IMR-90 (cell line): Measurements from ENCODE around the gene PSMB5. TPM values are rescaled to one million over a fixed set of nuclear protein-coding genes. Genes with fewer than 3 reads are reported as not detected.

Source experiments
- ATAC-seq: fragments of 200-7000 bp; cut with Tn5 transposase; 2 replicates; pipeline ENCODE4 v1.9.1; 2020; ENCODE audit warnings: low read depth, mild to moderate bottlenecking, moderate library complexity
- BruUV-seq: library from RNA; stranded (reverse); fragments of 400-500 nt; replicated peaks from 2 replicates; lab custom pipeline; 2021; lab: Mats Ljungman, UMichigan
- CTCF ChIA-PET: fragments of 300-600 bp; formaldehyde crosslinking; extraction: SDS; loops from one replicate; lab custom pipeline; 2021; ENCODE audit warnings: antibody characterized with exemption; lab: Yijun Ruan, JAX
- POLR2A ChIA-PET: fragments of 300-600 bp; sonication (Branson Sonifier 250); formaldehyde crosslinking; loops from one replicate; lab custom pipeline; 2022; ENCODE audit warnings: antibody characterized with exemption; ENCODE audit not compliant: unreplicated experiment; lab: Charles Lee
- DNase-seq: peaks from one replicate; pipeline ENCODE4 v3.0.0; 2013
- H2AFZ ChIP-seq: replicated peaks from 2 replicates; pipeline ENCODE3; 2013; ENCODE audit warnings: low read length, mild to moderate bottlenecking; ENCODE audit not compliant: poor library complexity
- H2AK5ac ChIP-seq: 2 replicates; pipeline ENCODE4 v1.6.1; 2013; ENCODE audit warnings: low read depth, low read length, inconsistent platforms
- H2AK9ac ChIP-seq: replicated peaks from 2 replicates; pipeline ENCODE3; 2013; ENCODE audit warnings: mild to moderate bottlenecking, low read depth, low read length, moderate library complexity; ENCODE audit not compliant: poor library complexity
- H2BK120ac ChIP-seq: 2 replicates; pipeline ENCODE4 v1.6.1; 2013; ENCODE audit warnings: low read depth, low read length, inconsistent platforms
- H2BK15ac ChIP-seq: 3 replicates; pipeline ENCODE4 v1.6.1; 2013; ENCODE audit warnings: low read depth, low read length, inconsistent platforms
- H2BK20ac ChIP-seq: 2 replicates; pipeline ENCODE4 v1.6.1; 2013; ENCODE audit warnings: low read depth, mild to moderate bottlenecking, inconsistent platforms, low read length, moderate library complexity
- H2BK5ac ChIP-seq: 2 replicates; pipeline ENCODE4 v1.6.1; 2013; ENCODE audit warnings: mild to moderate bottlenecking, low read depth, low read length, inconsistent platforms; ENCODE audit not compliant: poor library complexity, severe bottlenecking
- H3K14ac ChIP-seq: replicated peaks from 2 replicates; pipeline ENCODE4 v1.6.1; 2013; ENCODE audit warnings: low read depth, low read length, inconsistent platforms
- H3K18ac ChIP-seq: 2 replicates; pipeline ENCODE4 v1.6.1; 2013; ENCODE audit warnings: low read depth, low read length, control low read depth
- H3K23ac ChIP-seq: 2 replicates; pipeline ENCODE4 v1.6.1; 2013; ENCODE audit warnings: low read depth, low read length, inconsistent platforms
- H3K27ac ChIP-seq: 2 replicates; pipeline ENCODE4 v1.5.1; 2013; ENCODE audit warnings: mild to moderate bottlenecking, control low read depth, low read length; ENCODE audit not compliant: insufficient read depth
- H3K27me3 ChIP-seq: 2 replicates; pipeline ENCODE4 v1.6.1; 2013; ENCODE audit warnings: low read length; ENCODE audit not compliant: control insufficient read depth, insufficient read depth
- H3K36me3 ChIP-seq: 2 replicates; pipeline ENCODE4 v1.6.1; 2013; ENCODE audit warnings: low read length, mixed read lengths; ENCODE audit not compliant: control insufficient read depth, insufficient read depth
- H3K4ac ChIP-seq: 2 replicates; pipeline ENCODE4 v1.6.1; 2013; ENCODE audit warnings: low read depth, low read length, inconsistent platforms
- H3K4me1 ChIP-seq: 2 replicates; pipeline ENCODE4 v1.6.1; 2013; ENCODE audit warnings: low read length, mixed read lengths; ENCODE audit not compliant: control insufficient read depth, insufficient read depth
- H3K4me2 ChIP-seq: 2 replicates; pipeline ENCODE4 v1.6.1; 2013; ENCODE audit warnings: low read depth, mild to moderate bottlenecking, control low read depth, low read length, moderate library complexity
- H3K4me3 ChIP-seq: 2 replicates; pipeline ENCODE4 v1.5.1; 2013; ENCODE audit warnings: low read depth, mild to moderate bottlenecking, control low read depth, low read length, moderate library complexity; ENCODE audit not compliant: insufficient read depth
- H3K56ac ChIP-seq: 2 replicates; pipeline ENCODE4 v1.6.1; 2013; ENCODE audit warnings: low read length, inconsistent platforms; ENCODE audit not compliant: insufficient read depth; ENCODE audit errors: extremely low read depth
- H3K79me1 ChIP-seq, 2 experiments: 2 replicates each; pipeline ENCODE4 v1.6.1; 2013; ENCODE audit warnings: low read length in 2 of 2, inconsistent platforms in 1 of 2, low read depth in 1 of 2
- H3K9ac ChIP-seq: 2 replicates; pipeline ENCODE4 v1.6.1; 2013; ENCODE audit warnings: low read depth, low read length, control low read depth
- H3K9me1 ChIP-seq: 2 replicates; pipeline ENCODE4 v1.6.1; 2013; ENCODE audit warnings: low read length, inconsistent platforms; ENCODE audit not compliant: insufficient read depth
- H3K9me3 ChIP-seq: 2 replicates; pipeline ENCODE4 v1.6.1; 2013; ENCODE audit warnings: low read length; ENCODE audit not compliant: control insufficient read depth, insufficient read depth
- H4K20me1 ChIP-seq: 2 replicates; pipeline ENCODE4 v1.6.1; 2013; ENCODE audit warnings: low read length, inconsistent platforms; ENCODE audit not compliant: insufficient read depth
- H4K5ac ChIP-seq: 2 replicates; pipeline ENCODE4 v1.6.1; 2013; ENCODE audit warnings: mild to moderate bottlenecking, low read depth, low read length, control low read depth
- H4K8ac ChIP-seq, 2 experiments: 2 replicates each; pipeline ENCODE4 v1.6.1; 2013; ENCODE audit warnings: low read depth in 2 of 2, low read length in 2 of 2, control low read depth in 1 of 2, inconsistent platforms in 1 of 2
- H4K91ac ChIP-seq: 2 replicates; pipeline ENCODE4 v1.6.1; 2013; ENCODE audit warnings: low read depth, low read length, inconsistent platforms; ENCODE audit not compliant: insufficient read depth
- CEBPB ChIP-seq: IDR thresholded peaks from 2 replicates; pipeline ENCODE4 v1.6.1; 2012; ENCODE audit warnings: low read depth, low read length, improper control_type of control experiment
- CHD1 ChIP-seq: IDR thresholded peaks from 2 replicates; pipeline ENCODE4 v1.6.1; 2012; ENCODE audit warnings: low read depth, low read length, improper control_type of control experiment
- CTCF ChIP-seq: conservative IDR thresholded peaks from 2 replicates; pipeline ENCODE4 v1.5.1; 2012; ENCODE audit warnings: mild to moderate bottlenecking, low read depth, low read length, improper control_type of control experiment
- FOS ChIP-seq: fragments of 150-350 bp; IDR thresholded peaks from 2 replicates; pipeline ENCODE4 v1.6.1; 2016; ENCODE audit warnings: low read depth, low read length
- MAFK ChIP-seq: IDR thresholded peaks from 2 replicates; pipeline ENCODE4 v1.6.1; 2012; ENCODE audit warnings: low read depth, low read length, improper control_type of control experiment
- MXI1 ChIP-seq: IDR thresholded peaks from 2 replicates; pipeline ENCODE4 v1.6.1; 2012; ENCODE audit warnings: low read depth, mild to moderate bottlenecking, low read length, moderate library complexity, borderline replicate concordance
- POLR2A ChIP-seq: IDR thresholded peaks from 2 replicates; pipeline ENCODE4 v1.6.1; 2012; ENCODE audit warnings: mild to moderate bottlenecking, low read depth, low read length
- RCOR1 ChIP-seq: IDR thresholded peaks from 2 replicates; pipeline ENCODE4 v1.6.1; 2012; ENCODE audit warnings: mild to moderate bottlenecking, low read length, improper control_type of control experiment; ENCODE audit not compliant: insufficient replicate concordance
- SMC3 ChIP-seq: fragments of 150-350 bp; IDR thresholded peaks from 2 replicates; pipeline ENCODE4 v1.6.1; 2016; ENCODE audit warnings: low read depth, mild to moderate bottlenecking, antibody characterized with exemption, low read length, moderate library complexity
- WGBS, 2 experiments: methylation state at CpG; one replicate each; pipeline versions ENCODE4 v1.1.5 to v1.1.7; 2013; ENCODE audit warnings: missing lambda C conversion rate in 2 of 2; ENCODE audit not compliant: insufficient read length in 1 of 2; ENCODE audit errors: extremely low coverage in 2 of 2; 5-methylcytosine and 5-hydroxymethylcytosine counted together
- dilution Hi-C: fragments of 300-500 bp; cut with HindIII; formaldehyde crosslinking; loops from one replicate; pipeline ENCODE4 v1.14.3; 2018; ENCODE audit warnings: low sequenced_read_pairs; ENCODE audit not compliant: unreplicated experiment
- in situ Hi-C: fragments of 300-500 bp; cut with MboI; formaldehyde crosslinking; loops from 3 replicates; pipeline ENCODE4 v1.14.3; 2019; ENCODE audit warnings: low sequenced_read_pairs, inconsistent platforms, mixed read lengths
- intact Hi-C: fragments of 100-400 bp; cut with micrococcal nuclease; formaldehyde crosslinking; loops from 2 replicates; pipeline ENCODE4 v1.10.0; 2022
- polyA plus RNA-seq, 3 experiments: library from polyadenylated mRNA; depleted of rRNA; stranded (reverse); fragments of >200 nt; gene quantifications; 2 replicates each; pipeline ENCODE4 v1.2.3, GENCODE V29; 2012; ENCODE audit warnings: low replicate concordance in 1 of 3
- total RNA-seq: library from RNA; depleted of rRNA; stranded (reverse); fragments of >200 nt; gene quantifications from 2 replicates; pipeline ENCODE4 v1.2.3, GENCODE V29; 2012
- TF ChIP-seq, protein P1 (sequence below): fragments of 150-350 bp; IDR thresholded peaks from 2 replicates; pipeline ENCODE4 v1.6.1; 2016; ENCODE audit warnings: low read depth, mild to moderate bottlenecking, low read length, moderate library complexity, borderline replicate concordance

Gene PSMB5
- total and polyA plus RNA-seq, 2 of the 4 experiments (the other 2 are of a cell fraction): 310 to 321 TPM

- no peak overlapping the region for H3K4ac ChIP-seq
- H3K56ac ChIP-seq: no peak overlapping the region
- H3K4me1 ChIP-seq: peaks cover 11% of the 10 kb centered on the region
- H2BK15ac ChIP-seq: no peak overlapping the region
- in situ Hi-C loops (no loop called here), intact Hi-C loops (no loop called here), dilution Hi-C loops (no loop called here)
- no TSS peak for BruUV-seq
- H4K8ac ChIP-seq: no peak overlapping the region; a peak in 1 of 4 replicates
- ATAC-seq: no peak
- H2BK20ac ChIP-seq: no peak overlapping the region
- H3K9me1 ChIP-seq: peaks cover 9% of the 10 kb centered on the region
- H4K20me1 ChIP-seq: peaks cover 9% of the 10 kb centered on the region
- H2BK5ac ChIP-seq: no peak overlapping the region
- H2AK5ac ChIP-seq: no peak overlapping the region
- H3K4me3 ChIP-seq: no peak overlapping the region
- H3K4me2 ChIP-seq: no peak overlapping the region
- WGBS, 2 experiments: 34% methylated on average over 4 of the region's 9 CpGs; no CpG with 5 or more reads in 1 of the 2 experiments
- no peak overlapping the region for H3K23ac ChIP-seq
- no peak overlapping the region for H4K5ac ChIP-seq
- no peaks in the 10 kb centered on the region for H3K9me3 ChIP-seq
- no peak overlapping the region for H4K91ac ChIP-seq
- H3K14ac ChIP-seq: no peak overlapping the region
- POLR2A ChIA-PET: no interaction called here
- CTCF ChIA-PET: interaction anchor here (1.5 kb wide), 1 partner anchor 13 kb away, joined by 3 read pairs; no protein-coding TSS in a partner anchor
- H2AFZ ChIP-seq: no peak overlapping the region
- H2BK120ac ChIP-seq: no peak overlapping the region
- H3K9ac ChIP-seq: no peak overlapping the region
- no peak for DNase-seq
- no peak overlapping the region for H3K18ac ChIP-seq
- peaks cover 3 to 11% of the 10 kb centered on the region in 2 experiments; a peak in 2 of 4 replicates for H3K79me1 ChIP-seq
- no peak overlapping the region for H3K27ac ChIP-seq
- TF ChIP-seq MXI1 (no peak), MAFK (no peak), CTCF (no peak), FOS (no peak), CEBPB (no peak), SMC3 (no peak), CHD1 (no peak), POLR2A (no peak), RCOR1 (no peak)
- TF ChIP-seq, protein P1, sequence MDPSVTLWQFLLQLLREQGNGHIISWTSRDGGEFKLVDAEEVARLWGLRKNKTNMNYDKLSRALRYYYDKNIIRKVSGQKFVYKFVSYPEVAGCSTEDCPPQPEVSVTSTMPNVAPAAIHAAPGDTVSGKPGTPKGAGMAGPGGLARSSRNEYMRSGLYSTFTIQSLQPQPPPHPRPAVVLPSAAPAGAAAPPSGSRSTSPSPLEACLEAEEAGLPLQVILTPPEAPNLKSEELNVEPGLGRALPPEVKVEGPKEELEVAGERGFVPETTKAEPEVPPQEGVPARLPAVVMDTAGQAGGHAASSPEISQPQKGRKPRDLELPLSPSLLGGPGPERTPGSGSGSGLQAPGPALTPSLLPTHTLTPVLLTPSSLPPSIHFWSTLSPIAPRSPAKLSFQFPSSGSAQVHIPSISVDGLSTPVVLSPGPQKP: no peak
- no peaks in the 10 kb centered on the region for H3K27me3 ChIP-seq
- H3K36me3 ChIP-seq: peaks cover 13% of the 10 kb centered on the region
- no peak overlapping the region for H2AK9ac ChIP-seq
These were observed 13.3 kb downstream of the PSMB5 start for GRCh38 chr14:23021434-23021833.
